NT2/D1 (cell line): ENCODE measurements around the gene CNKSR3.

Experiments used
- DNase-seq: peaks from one replicate; pipeline ENCODE4 v3.0.0-alpha.2; 2011; ENCODE audit warnings: low read depth, low spot score
- H3K27me3 ChIP-seq: 2 replicates; pipeline ENCODE4 v1.6.0; 2011; ENCODE audit warnings: mild to moderate bottlenecking; ENCODE audit not compliant: insufficient read length, insufficient read depth
- H3K36me3 ChIP-seq: 2 replicates; pipeline ENCODE4 v1.6.1; 2011; ENCODE audit warnings: mild to moderate bottlenecking, low read length, mixed read lengths; ENCODE audit not compliant: insufficient read depth, insufficient read length
- H3K4me1 ChIP-seq: 2 replicates; pipeline ENCODE4 v1.5.1; 2011; ENCODE audit not compliant: insufficient read depth, insufficient read length
- H3K4me3 ChIP-seq: 2 replicates; pipeline ENCODE4 v1.5.1; 2011; ENCODE audit warnings: low read depth; ENCODE audit not compliant: insufficient read length
- H3K9ac ChIP-seq: 2 replicates; pipeline ENCODE4 v1.6.0; 2011; ENCODE audit warnings: low read depth; ENCODE audit not compliant: insufficient read length
- H3K9me3 ChIP-seq: 2 replicates; pipeline ENCODE4 v1.5.1; 2011; ENCODE audit warnings: mild to moderate bottlenecking, low read length; ENCODE audit not compliant: insufficient read depth
- SUZ12 ChIP-seq: IDR thresholded peaks from 2 replicates; pipeline ENCODE4 v1.6.1; 2011; ENCODE audit not compliant: insufficient read length, insufficient read depth; ENCODE audit errors: extremely low read depth
- YY1 ChIP-seq: IDR thresholded peaks from 2 replicates; pipeline ENCODE4 v1.6.1; 2011; ENCODE audit not compliant: insufficient read length, insufficient read depth
- ZNF274 ChIP-seq: IDR thresholded peaks from 2 replicates; pipeline ENCODE4 v1.6.1; 2011; ENCODE audit warnings: mild to moderate bottlenecking, low read depth, low read length

Gene CNKSR3

DNA sequence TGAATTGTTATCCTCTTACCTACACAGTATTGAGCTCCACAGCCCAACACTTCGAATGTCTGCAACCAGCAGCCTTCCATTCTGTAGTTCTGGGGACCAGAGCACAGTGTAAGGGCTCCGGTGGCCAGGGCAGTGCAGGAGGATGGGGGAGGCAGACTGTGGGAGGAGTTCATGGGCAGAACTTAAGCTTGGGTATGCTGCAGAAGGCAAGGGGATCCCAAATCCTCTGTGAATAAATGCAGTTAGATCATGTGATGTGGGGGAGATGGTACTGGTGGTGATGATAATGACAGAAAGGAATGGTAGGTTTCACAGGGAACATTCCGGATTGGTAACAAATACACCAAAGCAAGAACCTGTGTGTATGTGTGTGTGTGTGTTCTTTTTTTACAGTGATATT lies 26.5 kb upstream of the CNKSR3 start:
- H3K4me1 ChIP-seq: peaks cover 6% of the 10 kb centered on the region
- no peaks in the 10 kb centered on the region for H3K27me3 ChIP-seq
- no peak overlapping the region for H3K9ac ChIP-seq
- DNase-seq: no peak
- TF ChIP-seq YY1 (no peak), ZNF274 (no peak)
- no peaks in the 10 kb centered on the region for H3K9me3 ChIP-seq
- H3K36me3 ChIP-seq: no peaks in the 10 kb centered on the region
- no peak overlapping the region for H3K4me3 ChIP-seq

- TF ChIP-seq ZNF274 (no peak), YY1 (no peak)
- no peak for DNase-seq
- Histone ChIP-seq H3K27me3 (no peaks in the 10 kb centered on the region), H3K9ac (no peak overlapping the region), H3K4me3 (no peak overlapping the region), H3K9me3 (no peaks in the 10 kb centered on the region), H3K36me3 (no peaks in the 10 kb centered on the region), H3K4me1 (peaks cover 6% of the 10 kb centered on the region)
Measured at GRCh38 chr6:154536255-154536654, 25.8 kb upstream of the CNKSR3 start.

DNA sequence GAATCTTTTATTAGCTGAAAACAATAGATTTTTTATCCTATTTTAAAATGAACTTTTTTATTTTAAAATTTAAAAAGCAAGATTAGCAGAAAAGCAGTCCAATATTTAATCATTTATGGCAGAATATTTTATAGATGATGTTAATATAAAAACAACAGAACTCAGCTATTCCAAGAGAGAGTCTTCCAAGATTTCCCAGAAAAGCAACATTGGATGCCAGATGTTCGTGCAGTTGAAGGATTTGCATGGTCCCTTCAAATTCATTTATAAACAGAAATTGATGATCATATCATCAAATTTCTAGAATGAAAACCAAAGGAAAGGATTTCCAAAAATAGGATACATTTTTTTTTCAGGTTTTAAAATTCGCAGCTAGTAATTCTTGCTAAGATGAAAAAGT lies 25.4 kb upstream of the CNKSR3 start:
- Histone ChIP-seq H3K9ac (no peak overlapping the region), H3K36me3 (no peaks in the 10 kb centered on the region), H3K4me3 (no peak overlapping the region), H3K4me1 (peaks cover 6% of the 10 kb centered on the region), H3K9me3 (no peaks in the 10 kb centered on the region), H3K27me3 (no peaks in the 10 kb centered on the region)
- no peak for TF ChIP-seq SUZ12
- TF ChIP-seq ZNF274: no peak
- no peak for TF ChIP-seq YY1
- no peak for DNase-seq

DNA sequence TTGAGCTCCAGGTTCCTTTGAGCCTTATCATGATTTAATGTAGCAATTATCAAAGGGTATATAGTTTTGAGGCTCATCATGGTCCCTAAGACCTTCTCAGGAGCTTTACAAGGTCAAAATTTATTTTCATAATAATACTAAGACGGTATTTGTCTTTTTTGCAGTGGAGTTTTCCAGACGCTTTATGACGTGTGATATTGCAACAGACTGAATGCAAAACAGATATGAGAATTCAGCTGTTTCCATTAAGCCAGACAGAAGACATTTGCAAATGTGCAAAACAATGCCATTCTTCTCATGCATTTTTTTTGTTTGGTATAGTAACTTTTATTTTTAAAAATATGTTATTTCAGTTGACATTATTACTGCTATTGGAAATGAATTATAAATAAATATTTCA lies 24.7 kb upstream of the CNKSR3 start:
- TF ChIP-seq SUZ12 (no peak), YY1 (no peak), ZNF274 (no peak)
- Histone ChIP-seq H3K4me1 (peaks cover 6% of the 10 kb centered on the region), H3K27me3 (no peaks in the 10 kb centered on the region), H3K36me3 (no peaks in the 10 kb centered on the region), H3K9me3 (no peaks in the 10 kb centered on the region), H3K9ac (no peak overlapping the region), H3K4me3 (no peak overlapping the region)
- no peak for DNase-seq

- no peaks in the 10 kb centered on the region for H3K27me3 ChIP-seq
- no peaks in the 10 kb centered on the region for H3K9me3 ChIP-seq
- DNase-seq: no peak
- H3K4me3 ChIP-seq: no peak overlapping the region
- no peak overlapping the region for H3K9ac ChIP-seq
- H3K4me1 ChIP-seq: peaks cover 6% of the 10 kb centered on the region
- no peaks in the 10 kb centered on the region for H3K36me3 ChIP-seq
- TF ChIP-seq YY1 (no peak), SUZ12 (no peak), ZNF274 (no peak)
Measured at GRCh38 chr6:154534531-154534930, 24.0 kb upstream of the CNKSR3 start.

DNA sequence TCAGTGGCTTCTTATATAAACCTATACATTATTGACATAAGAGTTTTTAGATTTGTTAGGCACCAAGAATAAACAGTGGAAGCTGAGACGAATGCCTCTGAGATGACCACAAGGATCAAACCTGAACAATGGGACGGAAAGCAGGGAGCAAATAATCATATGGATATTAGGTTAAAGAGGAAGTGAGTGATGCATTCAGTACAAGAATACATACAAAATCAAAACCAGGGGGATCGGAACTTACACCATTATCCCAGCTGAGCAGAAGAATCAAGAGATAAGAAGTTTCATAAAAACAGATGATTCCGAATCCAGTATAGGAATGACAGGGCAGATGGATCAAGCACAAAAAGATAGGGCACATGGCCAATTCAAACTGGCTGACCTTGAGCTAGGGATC lies 21.9 kb upstream of the CNKSR3 start:
- no peaks in the 10 kb centered on the region for H3K9me3 ChIP-seq
- no peak overlapping the region for H3K4me3 ChIP-seq
- no peaks in the 10 kb centered on the region for H3K27me3 ChIP-seq
- H3K9ac ChIP-seq: no peak overlapping the region
- no peak for DNase-seq
- TF ChIP-seq SUZ12: no peak
- peaks cover 5% of the 10 kb centered on the region for H3K4me1 ChIP-seq
- H3K36me3 ChIP-seq: no peaks in the 10 kb centered on the region

DNA sequence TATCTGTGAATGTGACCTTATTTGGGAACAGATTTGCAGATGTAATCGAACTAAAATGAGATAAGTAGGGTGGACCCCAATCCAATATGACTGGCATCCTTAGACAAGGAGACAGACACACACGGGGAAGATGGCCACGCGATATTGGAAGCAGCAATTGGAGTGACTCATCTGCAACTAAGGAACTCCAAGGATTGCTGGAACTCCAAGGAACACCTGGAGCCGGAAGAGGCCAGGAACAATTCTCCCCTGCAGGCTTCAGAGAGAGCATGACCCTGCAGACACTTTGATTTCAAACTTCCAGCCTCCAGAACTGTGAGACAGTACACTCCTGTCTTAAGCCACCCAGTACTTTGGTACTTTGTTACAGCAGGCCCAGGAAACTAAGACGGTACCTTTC lies 19.5 kb upstream of the CNKSR3 start:
- Histone ChIP-seq H3K4me3 (no peak overlapping the region), H3K27me3 (no peaks in the 10 kb centered on the region), H3K9ac (no peak overlapping the region), H3K9me3 (no peaks in the 10 kb centered on the region), H3K4me1 (no peaks in the 10 kb centered on the region), H3K36me3 (no peaks in the 10 kb centered on the region)
- DNase-seq: no peak
- TF ChIP-seq ZNF274 (no peak), SUZ12 (no peak), YY1 (no peak)

DNA sequence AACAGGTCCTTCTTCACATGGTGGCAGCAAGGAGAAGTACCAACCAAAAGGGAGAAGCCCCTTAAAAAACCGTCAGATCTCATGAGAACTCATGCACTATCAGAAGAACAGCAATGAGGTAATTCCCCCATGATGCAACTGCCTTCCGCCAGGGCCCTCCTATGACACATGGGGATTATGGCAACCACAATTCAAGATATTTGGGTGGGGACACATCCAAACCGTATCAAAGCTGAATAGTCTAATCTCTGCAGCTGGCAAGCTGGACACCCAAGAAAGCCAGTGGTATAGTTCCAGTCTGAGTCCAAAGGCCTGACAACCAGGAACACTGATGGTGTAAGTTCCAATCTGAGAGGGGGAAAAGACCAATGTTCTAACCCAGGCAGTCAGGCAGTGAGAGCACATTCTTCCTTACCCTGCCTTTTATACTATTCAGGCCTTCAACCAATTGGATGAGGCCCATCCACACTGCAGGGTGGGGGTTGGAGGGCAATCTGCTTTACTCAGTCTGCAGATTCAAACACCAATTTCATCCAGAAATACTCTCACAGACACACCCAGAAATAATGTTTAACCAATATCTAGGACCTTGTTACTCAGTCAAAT lies 17.9 kb upstream of the CNKSR3 start:
- Histone ChIP-seq H3K9ac (no peak overlapping the region), H3K27me3 (no peaks in the 10 kb centered on the region), H3K4me3 (no peak overlapping the region), H3K9me3 (no peaks in the 10 kb centered on the region), H3K36me3 (no peaks in the 10 kb centered on the region), H3K4me1 (no peaks in the 10 kb centered on the region)
- DNase-seq: no peak
- TF ChIP-seq ZNF274 (no peak), SUZ12 (no peak), YY1 (no peak)
